Measurements from ENCODE around the gene NTM.

Gene NTM

DNA sequence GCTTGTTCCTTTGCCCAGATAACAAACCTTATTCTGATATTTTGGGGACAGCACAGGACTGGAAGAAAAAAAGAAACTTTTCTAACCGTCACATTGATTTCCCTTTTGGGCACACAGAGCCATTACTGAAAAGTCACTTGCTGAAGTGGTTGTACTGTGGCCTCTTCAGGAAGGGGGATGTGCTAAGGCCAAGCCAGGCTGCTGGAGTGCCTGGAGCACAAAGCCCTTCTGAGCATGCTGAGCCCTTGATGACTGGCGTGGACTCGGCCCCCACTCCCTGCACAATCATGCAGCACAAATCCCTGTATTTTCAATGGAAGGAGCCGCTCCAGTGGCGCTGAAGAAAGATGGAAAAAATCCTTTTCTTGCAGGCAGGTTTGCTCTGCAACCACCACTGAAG lies 164.2 kb downstream of the NTM start:
- TF ChIP-seq, protein P1, sequence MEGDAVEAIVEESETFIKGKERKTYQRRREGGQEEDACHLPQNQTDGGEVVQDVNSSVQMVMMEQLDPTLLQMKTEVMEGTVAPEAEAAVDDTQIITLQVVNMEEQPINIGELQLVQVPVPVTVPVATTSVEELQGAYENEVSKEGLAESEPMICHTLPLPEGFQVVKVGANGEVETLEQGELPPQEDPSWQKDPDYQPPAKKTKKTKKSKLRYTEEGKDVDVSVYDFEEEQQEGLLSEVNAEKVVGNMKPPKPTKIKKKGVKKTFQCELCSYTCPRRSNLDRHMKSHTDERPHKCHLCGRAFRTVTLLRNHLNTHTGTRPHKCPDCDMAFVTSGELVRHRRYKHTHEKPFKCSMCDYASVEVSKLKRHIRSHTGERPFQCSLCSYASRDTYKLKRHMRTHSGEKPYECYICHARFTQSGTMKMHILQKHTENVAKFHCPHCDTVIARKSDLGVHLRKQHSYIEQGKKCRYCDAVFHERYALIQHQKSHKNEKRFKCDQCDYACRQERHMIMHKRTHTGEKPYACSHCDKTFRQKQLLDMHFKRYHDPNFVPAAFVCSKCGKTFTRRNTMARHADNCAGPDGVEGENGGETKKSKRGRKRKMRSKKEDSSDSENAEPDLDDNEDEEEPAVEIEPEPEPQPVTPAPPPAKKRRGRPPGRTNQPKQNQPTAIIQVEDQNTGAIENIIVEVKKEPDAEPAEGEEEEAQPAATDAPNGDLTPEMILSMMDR (IDR thresholded peaks at IDR 0.05; ENCODE audit: low read depth, low read length): no peak
- no peak for DNase-seq (ENCODE audit: extremely low read depth, low read depth)

DNA sequence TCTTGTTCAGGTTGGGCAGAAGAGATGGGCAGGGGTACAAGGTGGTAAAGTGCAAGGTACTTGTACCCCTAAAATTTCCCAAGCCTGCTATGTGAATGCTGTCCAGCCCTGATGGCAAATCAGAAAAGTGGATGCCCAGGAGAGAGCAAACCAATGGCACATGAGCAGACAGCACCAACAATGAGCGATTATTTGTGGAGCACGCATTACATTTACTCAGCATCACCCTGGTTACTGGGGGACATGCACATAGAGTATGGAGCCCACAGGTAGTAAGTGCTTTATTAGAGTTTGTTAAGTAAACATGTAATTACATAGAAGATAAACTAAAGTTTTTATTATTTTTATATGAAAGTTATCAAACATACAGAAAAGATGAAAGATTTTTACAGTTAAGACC lies 165.7 kb downstream of the NTM start:
- TF ChIP-seq, protein P1 (IDR thresholded peaks at IDR 0.05; ENCODE audit: low read depth, low read length): no peak
- no peak for DNase-seq (ENCODE audit: extremely low read depth, low read depth)

DNA sequence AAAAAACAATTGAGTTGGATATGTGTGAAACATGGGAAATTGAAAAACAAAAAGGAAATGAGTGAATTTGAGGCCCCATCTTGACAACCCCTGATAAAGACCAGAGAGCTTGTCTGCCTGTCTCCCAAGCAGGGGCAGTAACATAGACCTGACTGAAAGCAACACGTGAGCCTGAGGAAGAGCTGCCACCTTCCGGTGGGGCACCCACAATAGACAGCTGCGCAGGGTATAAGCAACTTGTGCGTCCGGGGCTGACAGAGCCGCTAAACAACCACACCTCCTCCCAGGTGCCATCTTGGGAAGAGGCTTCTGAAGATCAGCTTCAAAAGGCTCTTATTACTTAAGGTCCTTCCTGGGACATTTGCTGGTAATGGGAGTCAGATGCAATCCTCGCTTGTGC lies 166.8 kb downstream of the NTM start:
- no peak for DNase-seq (ENCODE audit: extremely low read depth, low read depth)

DNA sequence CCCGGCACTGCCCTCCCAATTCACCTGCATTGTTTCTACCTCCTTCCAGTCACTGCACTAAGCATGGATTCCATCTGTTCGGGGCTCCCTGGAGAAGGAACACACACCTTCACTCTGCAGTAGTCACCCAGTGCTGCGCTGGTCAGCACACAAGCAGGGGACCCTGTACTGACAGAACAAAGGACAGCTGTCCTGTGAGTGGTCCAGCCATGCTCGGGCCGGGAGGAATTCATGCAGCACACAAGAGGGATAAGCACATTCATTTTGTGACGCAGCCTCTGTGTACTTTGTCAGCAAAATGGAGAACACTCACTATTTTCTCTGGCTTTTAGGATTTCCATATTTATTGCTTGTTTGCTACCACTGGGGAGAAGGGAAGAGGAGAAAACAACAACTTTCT lies 167.3 kb downstream of the NTM start:
- DNase-seq (ENCODE audit: extremely low read depth, low read depth): no peak
- TF ChIP-seq, protein P1 (IDR thresholded peaks at IDR 0.05; ENCODE audit: low read depth, low read length): no peak

More for the DNA sequence above, 166.8 kb downstream of the NTM start:
- TF ChIP-seq, protein P1 (IDR thresholded peaks at IDR 0.05; ENCODE audit: low read depth, low read length): no peak

DNA sequence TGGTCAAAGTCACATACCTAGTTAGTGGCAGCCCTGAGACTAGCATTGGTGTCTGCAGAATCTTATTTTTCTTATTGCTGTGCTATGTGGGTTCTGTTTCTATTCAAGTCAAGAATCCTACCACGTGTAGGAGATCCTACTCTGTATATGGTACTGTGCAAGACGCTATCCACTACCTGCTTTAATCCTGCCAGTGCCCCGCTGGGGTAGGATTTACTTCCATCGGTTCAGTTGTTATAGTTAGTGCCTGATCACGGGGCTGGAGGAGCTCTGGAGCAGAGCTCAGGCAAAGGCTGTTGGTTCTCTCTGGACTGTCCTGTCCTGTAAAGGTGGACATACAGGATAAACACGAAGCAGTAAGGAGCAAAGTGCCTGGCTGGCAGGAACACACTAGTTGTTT lies 167.9 kb downstream of the NTM start:
- TF ChIP-seq, protein P1 (IDR thresholded peaks at IDR 0.05; ENCODE audit: low read depth, low read length): no peak
- no peak for DNase-seq (ENCODE audit: extremely low read depth, low read depth)

DNA sequence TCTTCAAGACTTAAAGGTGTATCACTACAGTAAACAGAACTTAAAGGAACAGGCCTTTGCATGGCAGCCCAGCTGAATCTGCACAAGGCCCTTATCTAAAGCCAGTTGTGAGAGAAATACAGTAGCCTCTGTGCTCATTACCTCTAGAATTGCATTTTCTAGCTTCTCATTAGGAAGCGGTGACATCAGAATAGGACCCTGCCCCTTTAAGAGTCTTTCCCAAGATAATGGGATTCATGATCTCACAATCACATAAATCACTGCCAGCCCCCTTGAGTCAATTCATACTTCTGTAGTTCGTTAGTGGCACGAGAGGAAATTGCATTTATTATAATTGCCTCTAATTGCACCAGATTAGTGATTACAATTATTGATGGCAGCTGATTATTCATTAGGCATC lies 170.3 kb downstream of the NTM start:
- TF ChIP-seq, protein P1 (IDR thresholded peaks at IDR 0.05; ENCODE audit: low read depth, low read length): no peak
- no peak for DNase-seq (ENCODE audit: extremely low read depth, low read depth)

DNA sequence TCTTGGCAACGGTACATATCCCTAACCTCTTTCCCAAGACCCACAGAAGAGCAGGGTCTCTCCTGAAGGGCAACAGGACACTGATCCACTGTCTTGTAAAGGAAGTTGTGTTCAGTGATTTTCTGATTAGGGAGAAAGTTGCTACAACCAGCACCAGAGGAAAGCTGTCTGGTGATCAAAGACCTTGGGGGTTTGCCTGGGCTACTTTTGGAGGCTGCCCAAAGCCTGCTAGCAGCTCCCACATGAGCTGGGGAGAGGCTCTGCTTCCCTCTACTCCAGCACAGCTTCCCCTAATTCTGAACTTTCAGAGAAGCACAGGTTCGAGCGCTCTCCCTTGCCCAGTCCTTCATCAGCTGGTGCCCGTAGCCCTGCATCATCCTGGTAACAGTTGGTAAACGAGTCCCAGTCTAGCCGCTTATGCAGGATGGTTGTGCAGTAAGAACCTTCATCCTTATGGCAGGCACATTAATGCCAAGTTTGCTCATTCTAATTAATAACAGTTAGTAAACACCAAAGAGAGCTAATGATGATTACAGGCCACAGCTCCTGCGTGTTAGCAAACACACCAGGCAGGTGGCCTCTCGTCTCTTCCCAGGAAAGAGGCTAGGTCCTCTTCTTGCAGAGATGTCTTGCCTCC lies 173.1 kb downstream of the NTM start:
- DNase-seq (ENCODE audit: extremely low read depth, low read depth): no peak
- TF ChIP-seq, protein P1 (IDR thresholded peaks at IDR 0.05; ENCODE audit: low read depth, low read length): no peak

Data from AG09319 (cell line).